H1 (cell line): Measurements from ENCODE around the gene SPINT1. TPM values are rescaled to one million over a fixed set of nuclear protein-coding genes. Genes with fewer than 3 reads are reported as not detected.

Experiments
- ATF2 ChIP-seq: IDR thresholded peaks from 2 replicates; pipeline ENCODE4 v1.6.1; 2012; ENCODE audit warnings: low read length, inconsistent platforms
- CBX8 ChIP-seq: fragments of 300-800, 300-1000 bp; sonication (generic); IDR thresholded peaks from 2 replicates; pipeline ENCODE4 v1.7.1; 2016; ENCODE audit warnings: low read depth, low read length, borderline replicate concordance
- E2F6 ChIP-seq: IDR thresholded peaks from 2 replicates; pipeline ENCODE4 v1.6.1; 2012; ENCODE audit warnings: inconsistent platforms
- KDM4A ChIP-seq: IDR thresholded peaks from one replicate; pipeline ENCODE4 v1.7.1; 2012; ENCODE audit warnings: low read depth, mild to moderate bottlenecking, moderate library complexity, low read length, inconsistent platforms; ENCODE audit not compliant: severe bottlenecking
- NRF1 ChIP-seq: IDR thresholded peaks from 2 replicates; pipeline ENCODE4 v1.6.1; 2011; ENCODE audit warnings: mild to moderate bottlenecking, low read depth, low read length, improper control_type of control experiment
- PHF8 ChIP-seq: fragments of 200-600 bp; sonication (generic); conservative IDR thresholded peaks from 2 replicates; pipeline ENCODE4 v1.7.1; 2012; ENCODE audit warnings: low read depth, mild to moderate bottlenecking, inconsistent platforms, low read length, moderate library complexity
- RBBP5 ChIP-seq: IDR thresholded peaks from 2 replicates; pipeline ENCODE4 v1.7.1; 2012; ENCODE audit warnings: low read depth, mild to moderate bottlenecking, inconsistent platforms, low read length, moderate library complexity, borderline replicate concordance
- SAP30 ChIP-seq: fragments of 300-600 bp; sonication (generic); IDR thresholded peaks from 2 replicates; pipeline ENCODE4 v1.7.1; 2012; ENCODE audit warnings: low read length, moderate library complexity, mild to moderate bottlenecking, inconsistent platforms; ENCODE audit not compliant: insufficient read depth, insufficient replicate concordance
- SIN3A ChIP-seq, 2 experiments: IDR thresholded peaks in 1 of 2; conservative IDR thresholded peaks in 1 of 2; 2 replicates each; pipeline ENCODE4 v1.6.1; 2011 to 2012; ENCODE audit warnings: low read length in 2 of 2, improper control_type of control experiment in 1 of 2, low read depth in 1 of 2, mild to moderate bottlenecking in 1 of 2
- TAF1 ChIP-seq: IDR thresholded peaks from 2 replicates; pipeline ENCODE4 v1.6.1; 2011; ENCODE audit warnings: mild to moderate bottlenecking, low read depth, low read length
- TAF7 ChIP-seq: optimal IDR thresholded peaks from 2 replicates; pipeline ENCODE3; 2011; ENCODE audit warnings: low read depth, mild to moderate bottlenecking, inconsistent platforms, low read length, moderate library complexity, borderline replicate concordance
- TBP ChIP-seq: IDR thresholded peaks from 2 replicates; pipeline ENCODE4 v1.6.1; 2011; ENCODE audit warnings: low read depth, low read length, improper control_type of control experiment
- ZNF274 ChIP-seq: IDR thresholded peaks from 2 replicates; pipeline ENCODE4 v1.7.0; 2012; ENCODE audit warnings: low read length, borderline replicate concordance; ENCODE audit errors: extremely low read depth
- polyA plus RNA-seq, 7 experiments: library from polyadenylated mRNA; depleted of rRNA in 3 of 7; stranded (reverse) in 5 of 7; unstranded in 2 of 7; fragments of >200 nt in 5 of 7; fragments of 200-250 nt in 2 of 7; gene quantifications; 1 replicate in 5 of 7; 2 replicates in 1 of 7; 4 replicates in 1 of 7; pipeline versions ENCODE4 v1.2.1 to v1.2.3, GENCODE V29; 2011 to 2013; ENCODE audit warnings: missing spikeins in 2 of 7, mixed read lengths in 2 of 7
- total RNA-seq: library from RNA; stranded (reverse); fragmentation: NEBNext Ultra II Directional; extraction: Animal tissue kit (Norgen Biotek cat#: 25700); gene quantifications from 2 replicates; pipeline ENCODE4 v1.2.1, GENCODE V29; 2021
- TF ChIP-seq, protein P1 (sequence below), 3 experiments: IDR thresholded peaks; 1 replicate in 2 of 3; 2 replicates in 1 of 3; pipeline versions ENCODE4 v1.5.1 to v1.6.1; 2011; ENCODE audit warnings: low read length in 3 of 3, mild to moderate bottlenecking in 3 of 3, inconsistent platforms in 2 of 3, low read depth in 1 of 3, moderate library complexity in 1 of 3; ENCODE audit not compliant: insufficient read depth in 1 of 3; ENCODE audit errors: control extremely low read depth in 1 of 3
- TF ChIP-seq, protein P2 (sequence below): IDR thresholded peaks from 2 replicates; pipeline ENCODE4 v1.6.1; 2011; ENCODE audit warnings: low read depth, mild to moderate bottlenecking, low read length; ENCODE audit not compliant: insufficient read depth

Gene SPINT1
- total and polyA plus RNA-seq, 2 of the 8 experiments (the other 6 are each of a cell fraction or from before 2014, with no cell fraction given), result 117 to 155 TPM

- TF ChIP-seq ATF2, result no peak
- no peak for TF ChIP-seq PHF8
- TF ChIP-seq, protein P1, sequence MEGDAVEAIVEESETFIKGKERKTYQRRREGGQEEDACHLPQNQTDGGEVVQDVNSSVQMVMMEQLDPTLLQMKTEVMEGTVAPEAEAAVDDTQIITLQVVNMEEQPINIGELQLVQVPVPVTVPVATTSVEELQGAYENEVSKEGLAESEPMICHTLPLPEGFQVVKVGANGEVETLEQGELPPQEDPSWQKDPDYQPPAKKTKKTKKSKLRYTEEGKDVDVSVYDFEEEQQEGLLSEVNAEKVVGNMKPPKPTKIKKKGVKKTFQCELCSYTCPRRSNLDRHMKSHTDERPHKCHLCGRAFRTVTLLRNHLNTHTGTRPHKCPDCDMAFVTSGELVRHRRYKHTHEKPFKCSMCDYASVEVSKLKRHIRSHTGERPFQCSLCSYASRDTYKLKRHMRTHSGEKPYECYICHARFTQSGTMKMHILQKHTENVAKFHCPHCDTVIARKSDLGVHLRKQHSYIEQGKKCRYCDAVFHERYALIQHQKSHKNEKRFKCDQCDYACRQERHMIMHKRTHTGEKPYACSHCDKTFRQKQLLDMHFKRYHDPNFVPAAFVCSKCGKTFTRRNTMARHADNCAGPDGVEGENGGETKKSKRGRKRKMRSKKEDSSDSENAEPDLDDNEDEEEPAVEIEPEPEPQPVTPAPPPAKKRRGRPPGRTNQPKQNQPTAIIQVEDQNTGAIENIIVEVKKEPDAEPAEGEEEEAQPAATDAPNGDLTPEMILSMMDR (IDR thresholded peaks at IDR 0.05; ENCODE audit: control extremely low read depth in 1 of 3, insufficient read depth in 1 of 3, low read depth in 1 of 3, low read length in 3 of 3), result peak; percentile 85 to 91 (median 89)
- TF ChIP-seq CBX8, result no peak
- TF ChIP-seq E2F6, result peak; percentile 79
- no peak for TF ChIP-seq NRF1
- TF ChIP-seq ZNF274, result no peak
- TF ChIP-seq SIN3A (conservative IDR thresholded peaks at IDR 0.05 in 1 of 2, IDR thresholded peaks at IDR 0.05 in 1 of 2; ENCODE audit: low read depth in 1 of 2, low read length in 2 of 2), result peak; percentile 85 to 96; a peak in 3 of 4 replicates
- no peak; the same call in 1 of the 2 replicates for TF ChIP-seq RBBP5
- TF ChIP-seq, protein P2, sequence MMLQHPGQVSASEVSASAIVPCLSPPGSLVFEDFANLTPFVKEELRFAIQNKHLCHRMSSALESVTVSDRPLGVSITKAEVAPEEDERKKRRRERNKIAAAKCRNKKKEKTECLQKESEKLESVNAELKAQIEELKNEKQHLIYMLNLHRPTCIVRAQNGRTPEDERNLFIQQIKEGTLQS, result peak; percentile 81
- TF ChIP-seq TAF1, result peak; percentile 91
- peak; percentile 91 for TF ChIP-seq SAP30
- peak; percentile 87 for TF ChIP-seq TBP
- peak; percentile 81 for TF ChIP-seq TAF7
- peak; percentile 34 for TF ChIP-seq KDM4A
These were observed 50.2 kb downstream of the SPINT1 start, which contains the start of gene VPS18 (continued) for GRCh38 chr15:40893733-40894680.
